ENCODE results near the gene DUSP5. TPM values are rescaled to one million over a fixed set of nuclear protein-coding genes. Genes with fewer than 3 reads are reported as not detected.

Gene DUSP5
- 45.5 and 51.7 TPM in 2 replicates for total RNA-seq (2013; cell fraction: nucleolus; rRNA removed)
- total RNA-seq (2014; rRNA removed), result 24.1 and 26.8 TPM in 2 replicates
- 19.6 and 23.1 TPM in 2 replicates for total RNA-seq (2014; rRNA removed; fragmentation: Illumina TruSeq; extraction: Trizol)
- 41.6 and 44.9 TPM in 2 replicates for total RNA-seq (2021)
- 39.0 TPM for polyA plus RNA-seq (2011; ENCODE audit: low read depth)
- polyA plus RNA-seq (2011; rRNA removed), result 77.4 and 95.9 TPM in 2 replicates
- 141 and 145 TPM in 2 replicates for polyA plus RNA-seq (2011; cell fraction: cytosol; rRNA removed)
- 117 and 144 TPM in 2 replicates for polyA plus RNA-seq (2011; cell fraction: nucleus; rRNA removed)
- 44.8 and 52.5 TPM in 2 replicates for polyA plus RNA-seq (2012)
- polyA plus RNA-seq (2014; fragmentation: Illumina TruSeq; extraction: Trizol), result 25.3 and 27.8 TPM in 2 replicates
- polyA plus RNA-seq (2014; fragmentation: Nextera tagmentation; extraction: Ambion mirVana), result 10 to 100 TPM in 1 of 2 experiments, 1 to 10 TPM in 1; 7.5 to 14.6 TPM
- 23.7 and 24.2 TPM in 2 replicates for polyA plus RNA-seq (2014; rRNA removed)
- polyA plus RNA-seq (2016; fragmentation: Nextera tagmentation; extraction: Ambion mirVana), result 1 to 10 TPM; 2.1 to 6.5 TPM
- polyA minus RNA-seq (2011; rRNA and poly(A)+ RNA removed), result 215 and 257 TPM in 2 replicates
- polyA minus RNA-seq (2011; cell fraction: cytosol; rRNA and poly(A)+ RNA removed), result 123 and 126 TPM in 2 replicates
- polyA minus RNA-seq (2011; cell fraction: nucleus; rRNA and poly(A)+ RNA removed), result 83.2 and 120 TPM in 2 replicates
- percentile 100 among the genes with signal in this experiment for Bru-seq, nascent RNA
- percentile 93 among the genes with signal in this experiment for BruChase-seq, experiment 1, labeled RNA remaining after a 6-hour chase
- BruChase-seq, experiment 2, labeled RNA remaining after a 2-hour chase, result percentile 99 among the genes with signal in this experiment
- long read RNA-seq, experiment 1, partial matches to known transcripts, result 6 of 7 reads
- long read RNA-seq, experiment 1, other reads (novel, unspliced or antisense), result 1 of 7 reads
- long read RNA-seq, experiment 2, partial matches to known transcripts, result 38 of 46 reads
- long read RNA-seq, experiment 2, other reads (novel, unspliced or antisense), result 8 of 46 reads

GRCh38 chr10:110497438-110498086 is at the start of gene DUSP5:
DUSP5 (plus strand) TSS chr10:110497907; CDS start chr10:110498122, 215 bp downstream.
- WGBS (ENCODE audit: insufficient coverage, insufficient replicate concordance, low lambda C conversion rate, missing lambda C conversion rate), result under 1% methylated on average over 95 of the region's 98 CpGs
- in situ Hi-C loops (cut with MboI), result no loop called here
- H3K27ac ChIP-seq (ENCODE audit: control insufficient read depth, insufficient read depth), result peak within 1 kb of the TSS; percentile 91
- intact Hi-C loops (cut with micrococcal nuclease; ENCODE audit: unreplicated experiment), result loop anchor here (1.0 to 5.0 kb wide), 5 partner anchors 35 to 275 kb away; no protein-coding TSS in a partner anchor
- DNase-seq (ENCODE audit: low read depth, low spot score) (peak; percentile 75), FAIRE-seq (no peak), ATAC-seq (peak; percentile 51)
- peak within 1 kb of the TSS; percentile 20 for H2AFZ ChIP-seq (ENCODE audit: control insufficient read depth, low read depth, low read length)
- BruUV-seq (replicated peaks), result no TSS peak
- H4K20me1 ChIP-seq (ENCODE audit: control insufficient read depth, insufficient read depth), result peaks cover 4% of the 10 kb centered on the region; the same call in 1 of the 2 replicates
- H3K9me3 ChIP-seq (replicated peaks; ENCODE audit: control insufficient read depth, insufficient read depth, low read length), result no peaks in the 10 kb centered on the region
- H3K79me2 ChIP-seq (ENCODE audit: control insufficient read depth, insufficient read depth, low read length), result peaks cover 65% of the 10 kb centered on the region
- CTCF ChIA-PET, result interaction anchor here (0.8 to 16.7 kb wide), 5 partner anchors 48 to 184 kb away, joined by 3 to 251 read pairs (median 11); no protein-coding TSS in a partner anchor
- RAD21 ChIA-PET (ENCODE audit: unreplicated experiment), result interaction anchor here (0.8 to 11.3 kb wide), 10 partner anchors 10 to 174 kb away, joined by 3 to 325 read pairs (median 3); no protein-coding TSS in a partner anchor
- peak within 1 kb of the TSS; percentile 96 for H3K9ac ChIP-seq (ENCODE audit: control insufficient read depth, insufficient read depth, low read length)
- H3K4me3 ChIP-seq, result peak within 1 kb of the TSS; percentile 95
- H3K4me2 ChIP-seq (ENCODE audit: control insufficient read depth, insufficient read depth), result peak within 1 kb of the TSS; percentile 97
- SMC1A ChIA-PET (ENCODE audit: uncharacterized antibody, unreplicated experiment), result interaction anchor here (0.9 to 14.7 kb wide), 10 partner anchors 32 to 367 kb away, joined by 3 to 261 read pairs (median 7); no protein-coding TSS in a partner anchor
- H3K4me1 ChIP-seq (ENCODE audit: control insufficient read depth, insufficient read depth, low read length), result peaks cover 26% of the 10 kb centered on the region
- POLR2A ChIA-PET, result interaction anchor here (0.9 to 7.8 kb wide), 9 partner anchors 32 to 192 kb away, joined by 3 to 102 read pairs (median 8); partner anchors contain the start of gene SMNDC1
- no peaks in the 10 kb centered on the region for H3K36me3 ChIP-seq (ENCODE audit: control insufficient read depth in 2 of 2, insufficient read depth in 2 of 2, low read length in 1 of 2)
- H3K27me3 ChIP-seq (replicated peaks in 1 of 2; ENCODE audit: control insufficient read depth in 2 of 2, insufficient read depth in 2 of 2, low read length in 1 of 2), result no peaks in the 10 kb centered on the region
- TF ChIP-seq USF1 (IDR thresholded peaks at IDR 0.05; ENCODE audit: borderline replicate concordance, extremely low read length, insufficient read depth, low read depth, low read length) (no peak), RELA (IDR thresholded peaks at IDR 0.05; ENCODE audit: borderline replicate concordance, partially characterized antibody) (peak; percentile 29), SMAD5 (IDR thresholded peaks at IDR 0.05; ENCODE audit: low read depth) (peak; percentile 86), CHD1 (IDR thresholded peaks at IDR 0.05; ENCODE audit: low read depth, low read length) (no peak), TAF1 (IDR thresholded peaks at IDR 0.05; ENCODE audit: borderline replicate concordance, low read depth, low read length) (peak; percentile 74), ZNF217 (IDR thresholded peaks at IDR 0.05) (no peak), HDAC6 (IDR thresholded peaks at IDR 0.05; ENCODE audit: unreplicated experiment) (peak; percentile 75), E4F1 (IDR thresholded peaks at IDR 0.05; ENCODE audit: borderline replicate concordance, partially characterized antibody) (peak; percentile 10), IRF3 (IDR thresholded peaks at IDR 0.05) (no peak), KLF5 (IDR thresholded peaks at IDR 0.05; ENCODE audit: partially characterized antibody) (no peak), BRCA1 (IDR thresholded peaks at IDR 0.05; ENCODE audit: low read depth, low read length) (no peak), JUND (IDR thresholded peaks at IDR 0.05; ENCODE audit: low read depth, low read length) (no peak), PAX8 (IDR thresholded peaks at IDR 0.05) (no peak)
